ENCODE results near the gene MXD3.

DNA sequence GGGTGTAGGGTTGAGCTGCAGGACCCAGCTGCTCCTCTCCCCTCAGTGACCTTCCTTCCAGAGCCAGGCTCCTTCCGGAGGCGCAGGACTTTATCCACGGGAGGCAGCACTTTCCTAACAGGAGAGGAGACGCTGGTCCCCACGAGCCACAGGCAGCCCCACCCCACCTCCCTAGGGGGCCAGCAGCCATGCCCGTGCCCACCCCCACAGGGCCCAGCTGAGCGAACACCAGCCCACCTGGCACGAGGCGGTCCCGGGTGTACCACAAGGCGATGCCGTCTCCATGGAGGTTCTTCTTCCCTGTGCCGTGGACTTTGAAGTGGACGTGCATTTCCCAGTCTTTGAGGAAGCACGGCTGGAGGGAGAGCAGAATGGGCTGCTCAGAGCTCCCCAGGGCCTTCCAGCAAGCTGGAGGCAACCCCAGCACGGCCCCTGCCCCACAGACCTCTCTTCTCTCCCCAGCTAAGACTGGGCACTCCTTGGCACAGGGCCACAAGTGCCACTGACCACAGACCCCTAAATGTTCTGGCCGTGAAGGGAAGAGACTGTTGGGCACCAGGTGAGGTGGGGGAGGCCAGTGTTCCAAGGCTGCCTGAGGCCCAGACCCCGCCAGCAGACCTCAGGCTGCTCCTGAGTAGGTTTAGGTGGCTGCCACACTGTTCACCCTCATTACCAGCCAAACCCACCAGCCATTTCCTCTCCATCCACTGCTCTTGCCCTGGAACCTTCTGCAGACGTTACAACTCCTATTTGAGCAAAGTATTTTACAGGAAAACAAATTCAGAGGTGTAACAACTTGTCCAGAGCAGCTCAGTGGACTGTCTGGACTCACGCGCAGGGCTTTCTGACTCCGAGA is 26.8 kb upstream of the MXD3 start:
- TF ChIP-seq CTCF (IDR thresholded peaks at IDR 0.05) (no peak), POLR2A (IDR thresholded peaks at IDR 0.05) (no peak)

Measured in adrenal gland (tissue), 5 donors.